Mammary microvascular endothelial cell (primary cell): ENCODE measurements around the gene SRBD1. TPM values are rescaled to one million over a fixed set of nuclear protein-coding genes. Genes with fewer than 3 reads are reported as not detected.

Experiments used
- total RNA-seq: library from RNA; depleted of rRNA; stranded (reverse); fragments of >200 nt; gene quantifications from 2 replicates; pipeline ENCODE4 v1.2.3, GENCODE V29; 2015

The SRBD1 gene
- total RNA-seq, result 17.9 and 18.5 TPM in 2 replicates

GRCh38 chr2:45611020-45611859 is at the start of gene SRBD1:
SRBD1 (minus strand) TSS chr2:45611267; CDS start chr2:45605441, 5,826 bp downstream.

GRCh38 chr2:45651415-45652089 is 40.5 kb upstream of the SRBD1 start, which contains the start of gene PRKCE:
PRKCE (plus strand) TSS chr2:45651675.

Other genes with a start within 250 kb of the SRBD1 start
- 98.2 and 105 TPM in 2 replicates for gene PRKCE, start 40.4 kb upstream of the SRBD1 start, total RNA-seq